ENCODE measurements around the gene ACTR5.
"Not testable (repeated sequence)": the region's sequence is repeated elsewhere in the genome, so short reads cannot be mapped to it uniquely, and the experiment has no call there.

ACTR5 gene

GRCh38 chr20:38794057-38794456 is 45.8 kb downstream of the ACTR5 start:
- not testable (repeated sequence) for H3K4me1 ChIP-seq (ENCODE audit: control insufficient read depth in 2 of 2, insufficient read depth in 1 of 2, low read depth in 1 of 2, low read length in 2 of 2); H3K4me3 ChIP-seq (ENCODE audit: low read length in 2 of 2); H3K4ac ChIP-seq (ENCODE audit: low read length); H3K4me2 ChIP-seq (ENCODE audit: insufficient read depth, low read length, poor library complexity, severe bottlenecking); H3K14ac ChIP-seq (ENCODE audit: low read length); H2AK5ac ChIP-seq (ENCODE audit: low read depth, low read length); H3K79me1 ChIP-seq (ENCODE audit: low read depth, low read length); H2BK120ac ChIP-seq (ENCODE audit: low read depth, low read length); H3K18ac ChIP-seq (ENCODE audit: low read length); DNase-seq (ENCODE audit: low spot score); H3K9ac ChIP-seq (ENCODE audit: low read depth, low read length, poor library complexity); H3K27ac ChIP-seq (replicated peaks; ENCODE audit: low read length); H3K23ac ChIP-seq (ENCODE audit: low read depth, low read length, poor library complexity); H3K9me3 ChIP-seq (replicated peaks in 1 of 2; ENCODE audit: control insufficient read depth in 2 of 2, insufficient read depth in 1 of 2, low read depth in 1 of 2, low read length in 2 of 2); H4K8ac ChIP-seq (ENCODE audit: low read depth, low read length); H2BK15ac ChIP-seq (ENCODE audit: low read length); H2AFZ ChIP-seq (ENCODE audit: low read length); H2BK5ac ChIP-seq (ENCODE audit: low read length); H3K36me3 ChIP-seq (replicated peaks in 1 of 2; ENCODE audit: control insufficient read depth in 2 of 2, insufficient read depth in 2 of 2, low read length in 2 of 2); H2BK12ac ChIP-seq (ENCODE audit: low read length); H3K27me3 ChIP-seq (ENCODE audit: control insufficient read depth in 3 of 3, insufficient read depth in 3 of 3, low read depth in 1 of 3, low read length in 3 of 3)
- H4K91ac ChIP-seq (ENCODE audit: low read depth, low read length, poor library complexity): peak overlapping the region; percentile 60
- WGBS, 2 donors (ENCODE audit: extremely low coverage in 2 of 2, insufficient read length in 2 of 2, insufficient replicate concordance in 1 of 2): no CpG with 5 or more reads among the region's 5 CpGs

GRCh38 chr20:38798266-38798665 is 50.0 kb downstream of the ACTR5 start:
- Histone ChIP-seq H2BK15ac (ENCODE audit: low read length) (no peak overlapping the region), H3K4me2 (ENCODE audit: insufficient read depth, low read length, poor library complexity, severe bottlenecking) (no peak overlapping the region), H2AK5ac (ENCODE audit: low read depth, low read length) (no peak overlapping the region), H3K14ac (ENCODE audit: low read length) (no peak overlapping the region), H2BK12ac (ENCODE audit: low read length) (no peak overlapping the region), H3K9me3 (replicated peaks in 1 of 2; ENCODE audit: control insufficient read depth in 2 of 2, insufficient read depth in 1 of 2, low read depth in 1 of 2, low read length in 2 of 2) (no peaks in the 10 kb centered on the region), H4K8ac (ENCODE audit: low read depth, low read length) (no peak overlapping the region), H3K4me1 (ENCODE audit: control insufficient read depth in 2 of 2, insufficient read depth in 1 of 2, low read depth in 1 of 2, low read length in 2 of 2) (no peaks in the 10 kb centered on the region), H3K27ac (replicated peaks; ENCODE audit: low read length) (no peak overlapping the region), H3K9ac (ENCODE audit: low read depth, low read length, poor library complexity) (no peak overlapping the region), H3K79me1 (ENCODE audit: low read depth, low read length) (no peaks in the 10 kb centered on the region), H3K36me3 (replicated peaks in 1 of 2; ENCODE audit: control insufficient read depth in 2 of 2, insufficient read depth in 2 of 2, low read length in 2 of 2) (no peaks in the 10 kb centered on the region), H2BK5ac (ENCODE audit: low read length) (no peak overlapping the region), H3K23ac (ENCODE audit: low read depth, low read length, poor library complexity) (no peak overlapping the region), H3K27me3 (ENCODE audit: control insufficient read depth in 3 of 3, insufficient read depth in 3 of 3, low read depth in 1 of 3, low read length in 3 of 3) (no peaks in the 10 kb centered on the region), H3K18ac (ENCODE audit: low read length) (no peak overlapping the region), H3K4ac (ENCODE audit: low read length) (no peak overlapping the region), H2BK120ac (ENCODE audit: low read depth, low read length) (no peak overlapping the region), H2AFZ (ENCODE audit: low read length) (no peak overlapping the region), H3K4me3 (ENCODE audit: low read length in 2 of 2) (no peak overlapping the region), H4K91ac (ENCODE audit: low read depth, low read length, poor library complexity) (no peak overlapping the region)
- no peak for DNase-seq (ENCODE audit: low spot score)
- no CpG with 5 or more reads among the region's 3 CpGs for whole genome bisulfite sequencing, 2 donors (ENCODE audit: extremely low coverage in 2 of 2, insufficient read length in 2 of 2, insufficient replicate concordance in 1 of 2)

- Histone ChIP-seq H3K4me2 (ENCODE audit: insufficient read depth, low read length, poor library complexity, severe bottlenecking) (no peak overlapping the region), H2AK5ac (ENCODE audit: low read depth, low read length) (no peak overlapping the region), H3K4ac (ENCODE audit: low read length) (no peak overlapping the region), H2BK5ac (ENCODE audit: low read length) (no peak overlapping the region), H4K8ac (ENCODE audit: low read depth, low read length) (no peak overlapping the region), H3K23ac (ENCODE audit: low read depth, low read length, poor library complexity) (no peak overlapping the region), H3K4me3 (ENCODE audit: low read length in 2 of 2) (no peak overlapping the region), H3K9me3 (replicated peaks in 1 of 2; ENCODE audit: control insufficient read depth in 2 of 2, insufficient read depth in 1 of 2, low read depth in 1 of 2, low read length in 2 of 2) (no peaks in the 10 kb centered on the region), H4K91ac (ENCODE audit: low read depth, low read length, poor library complexity) (no peak overlapping the region), H3K36me3 (replicated peaks in 1 of 2; ENCODE audit: control insufficient read depth in 2 of 2, insufficient read depth in 2 of 2, low read length in 2 of 2) (no peaks in the 10 kb centered on the region), H3K14ac (ENCODE audit: low read length) (no peak overlapping the region), H3K18ac (ENCODE audit: low read length) (no peak overlapping the region), H3K4me1 (ENCODE audit: control insufficient read depth in 2 of 2, insufficient read depth in 1 of 2, low read depth in 1 of 2, low read length in 2 of 2) (peaks cover 3 to 5% of the 10 kb centered on the region in 2 donors), H3K27ac (replicated peaks; ENCODE audit: low read length) (no peak overlapping the region), H2BK12ac (ENCODE audit: low read length) (no peak overlapping the region), H3K9ac (ENCODE audit: low read depth, low read length, poor library complexity) (no peak overlapping the region), H3K79me1 (ENCODE audit: low read depth, low read length) (no peaks in the 10 kb centered on the region), H2BK120ac (ENCODE audit: low read depth, low read length) (no peak overlapping the region), H2BK15ac (ENCODE audit: low read length) (no peak overlapping the region), H3K27me3 (ENCODE audit: control insufficient read depth in 3 of 3, insufficient read depth in 3 of 3, low read depth in 1 of 3, low read length in 3 of 3) (no peaks in the 10 kb centered on the region), H2AFZ (ENCODE audit: low read length) (no peak overlapping the region)
- no CpG with 5 or more reads among the region's 4 CpGs for WGBS, 2 donors (ENCODE audit: extremely low coverage in 2 of 2, insufficient read length in 2 of 2, insufficient replicate concordance in 1 of 2)
- DNase-seq (ENCODE audit: low spot score): no peak
Observed at GRCh38 chr20:38799203-38799602, 50.9 kb downstream of the ACTR5 start.

GRCh38 chr20:38800882-38801281 is 52.6 kb downstream of the ACTR5 start:
- Histone ChIP-seq H3K79me1 (ENCODE audit: low read depth, low read length) (no peaks in the 10 kb centered on the region), H2BK12ac (ENCODE audit: low read length) (no peak overlapping the region), H2BK15ac (ENCODE audit: low read length) (no peak overlapping the region), H4K91ac (ENCODE audit: low read depth, low read length, poor library complexity) (no peak overlapping the region), H3K4me2 (ENCODE audit: insufficient read depth, low read length, poor library complexity, severe bottlenecking) (no peak overlapping the region), H3K4ac (ENCODE audit: low read length) (no peak overlapping the region), H3K18ac (ENCODE audit: low read length) (no peak overlapping the region), H3K27me3 (ENCODE audit: control insufficient read depth in 3 of 3, insufficient read depth in 3 of 3, low read depth in 1 of 3, low read length in 3 of 3) (no peaks in the 10 kb centered on the region), H3K27ac (replicated peaks; ENCODE audit: low read length) (no peak overlapping the region), H2AK5ac (ENCODE audit: low read depth, low read length) (no peak overlapping the region), H3K23ac (ENCODE audit: low read depth, low read length, poor library complexity) (no peak overlapping the region), H3K4me3 (ENCODE audit: low read length in 2 of 2) (no peak overlapping the region), H3K4me1 (ENCODE audit: control insufficient read depth in 2 of 2, insufficient read depth in 1 of 2, low read depth in 1 of 2, low read length in 2 of 2) (peaks cover 11 to 16% of the 10 kb centered on the region in 2 donors), H2AFZ (ENCODE audit: low read length) (no peak overlapping the region), H2BK120ac (ENCODE audit: low read depth, low read length) (no peak overlapping the region), H3K14ac (ENCODE audit: low read length) (no peak overlapping the region), H3K9ac (ENCODE audit: low read depth, low read length, poor library complexity) (no peak overlapping the region), H4K8ac (ENCODE audit: low read depth, low read length) (no peak overlapping the region), H3K36me3 (replicated peaks in 1 of 2; ENCODE audit: control insufficient read depth in 2 of 2, insufficient read depth in 2 of 2, low read length in 2 of 2) (no peaks in the 10 kb centered on the region), H3K9me3 (replicated peaks in 1 of 2; ENCODE audit: control insufficient read depth in 2 of 2, insufficient read depth in 1 of 2, low read depth in 1 of 2, low read length in 2 of 2) (no peaks in the 10 kb centered on the region), H2BK5ac (ENCODE audit: low read length) (no peak overlapping the region)
- DNase-seq (ENCODE audit: low spot score): no peak
- no CpG with 5 or more reads among the region's 3 CpGs for WGBS, 2 donors (ENCODE audit: extremely low coverage in 2 of 2, insufficient read length in 2 of 2, insufficient replicate concordance in 1 of 2)
